ENCODE results near the gene TOMM6. TPM values are rescaled to one million over a fixed set of nuclear protein-coding genes. Genes with fewer than 3 reads are reported as not detected.

The TOMM6 gene
- total RNA-seq, 1 experiment from 2014 or later: 239 TPM

- TF ChIP-seq CTCF (conservative IDR thresholded peaks at IDR 0.05): no peak
- Histone ChIP-seq H2BK12ac (ENCODE audit: insufficient read length, low read depth, low read length) (no peak overlapping the region), H3K27me3 (ENCODE audit: insufficient read depth, low read length) (no peaks in the 10 kb centered on the region), H3K9me3 (ENCODE audit: control insufficient read depth, low read depth, low read length) (no peaks in the 10 kb centered on the region), H2BK5ac (ENCODE audit: insufficient read length, low read length) (no peak overlapping the region), H3K18ac (ENCODE audit: insufficient read length, low read depth, low read length) (no peak overlapping the region), H4K5ac (ENCODE audit: insufficient read length, low read depth, low read length) (no peak overlapping the region), H3K4me1 (ENCODE audit: insufficient read depth, low read length) (no peaks in the 10 kb centered on the region), H2BK20ac (ENCODE audit: low read depth, low read length, poor library complexity, severe bottlenecking) (no peak overlapping the region), H2BK15ac (ENCODE audit: low read depth, low read length) (no peak overlapping the region), H3K14ac (ENCODE audit: insufficient read depth, low read length) (no peak overlapping the region), H3K79me2 (ENCODE audit: insufficient read depth, low read length) (peaks cover 2% of the 10 kb centered on the region; the same call in 1 of the 2 replicates), H3K23me2 (ENCODE audit: insufficient read length, low read depth, low read length, poor library complexity, severe bottlenecking) (peaks cover 8% of the 10 kb centered on the region), H3K23ac (ENCODE audit: insufficient read length, low read depth, low read length) (no peak overlapping the region), H3K79me1 (ENCODE audit: insufficient read depth, low read depth, low read length, poor library complexity, severe bottlenecking) (no peaks in the 10 kb centered on the region), H2AFZ (ENCODE audit: low read length) (no peak overlapping the region), H3K27ac (ENCODE audit: insufficient read length, low read depth, low read length) (no peak overlapping the region), H4K91ac (ENCODE audit: insufficient read length, low read depth, low read length) (no peak overlapping the region), H3K56ac (ENCODE audit: insufficient read length, low read depth, low read length) (no peak overlapping the region), H3T11ph (ENCODE audit: low read length) (no peak overlapping the region), H3K4me2 (ENCODE audit: insufficient read depth, insufficient read length, low read length) (no peak overlapping the region), H3K9ac (ENCODE audit: extremely low read depth, insufficient read length, low read length) (no peak overlapping the region), H2BK120ac (ENCODE audit: low read depth, low read length, poor library complexity, severe bottlenecking) (no peak overlapping the region), H2AK5ac (ENCODE audit: insufficient read length, low read length) (no peak overlapping the region), H4K20me1 (ENCODE audit: control insufficient read depth, insufficient read depth, insufficient read length) (no peaks in the 10 kb centered on the region), H3K4ac (ENCODE audit: low read depth, low read length) (no peak overlapping the region), H4K8ac (replicated peaks; ENCODE audit: insufficient read length, low read depth, low read length) (no peak overlapping the region)
- DNase-seq: no peak
- H3K4me3 Mint-ChIP-seq: no peak overlapping the region
- no peak overlapping the region for H3K27ac Mint-ChIP-seq
- no CpG with 5 or more reads among the region's 1 CpG for WGBS (ENCODE audit: extremely low coverage, insufficient read length, low lambda C conversion rate)
- H3K4me1 Mint-ChIP-seq: peaks cover 0 to 2% of the 10 kb centered on the region in 2 experiments; a peak in 1 of 4 replicates
- H3K36me3 Mint-ChIP-seq (ENCODE audit: insufficient read depth in 1 of 3, low read depth in 3 of 3): peaks cover 12 to 48% (median 28%) of the 10 kb centered on the region in 3 experiments; a peak in 6 of 7 replicates
- H3K27me3 Mint-ChIP-seq (ENCODE audit: low read depth): peaks cover under 1% of the 10 kb centered on the region; the same call in 1 of the 2 replicates
- H3K9me3 Mint-ChIP-seq: no peaks in the 10 kb centered on the region; a peak in 2 of 5 replicates
Observed at GRCh38 chr6:41791305-41791704, 3.8 kb downstream of the TOMM6 start.
